BLaER1 treated with 17β-estradiol and CSF1 and Interleukin-3, amounts not matched to agents 10 nM and 100 nM (cell line): ENCODE data around the gene RTN4.

Source experiments
- H3K27ac ChIP-seq, 11 experiments: shearing (Covaris generic); formaldehyde crosslinking; 2 replicates each; pipeline ENCODE4 v1.8.1; 2022
- H3K27me3 ChIP-seq, 11 experiments: shearing (Covaris generic); formaldehyde crosslinking; 2 replicates each; pipeline ENCODE4 v1.8.1; 2022
- H3K36me3 ChIP-seq, 11 experiments: shearing (Covaris generic); formaldehyde crosslinking; 2 replicates each; pipeline ENCODE4 v1.8.1; 2022
- H3K4me1 ChIP-seq, 10 experiments: shearing (Covaris generic); formaldehyde crosslinking; 2 replicates each; pipeline ENCODE4 v1.8.1; 2022
- H3K4me2 ChIP-seq, 11 experiments: shearing (Covaris generic); formaldehyde crosslinking; 2 replicates each; pipeline ENCODE4 v1.8.1; 2022
- H3K4me3 ChIP-seq, 10 experiments: shearing (Covaris generic); formaldehyde crosslinking; 2 replicates each; pipeline ENCODE4 v1.8.1; 2022
- H3K9ac ChIP-seq, 11 experiments: shearing (Covaris generic); formaldehyde crosslinking; 2 replicates each; pipeline ENCODE4 v1.8.1; 2022
- H3K9me3 ChIP-seq, 11 experiments: shearing (Covaris generic); formaldehyde crosslinking; replicated peaks in 1 of 11; 2 replicates each; pipeline ENCODE4 v1.8.1; 2022
- H4K20me1 ChIP-seq, 11 experiments: shearing (Covaris generic); formaldehyde crosslinking; 2 replicates each; pipeline ENCODE4 v1.8.1; 2022
- Cebpa-rat ChIP-seq, 11 experiments: shearing (Covaris generic); IDR thresholded peaks; 2 replicates each; pipeline ENCODE4 v1.8.1; 2022

Gene RTN4

DNA sequence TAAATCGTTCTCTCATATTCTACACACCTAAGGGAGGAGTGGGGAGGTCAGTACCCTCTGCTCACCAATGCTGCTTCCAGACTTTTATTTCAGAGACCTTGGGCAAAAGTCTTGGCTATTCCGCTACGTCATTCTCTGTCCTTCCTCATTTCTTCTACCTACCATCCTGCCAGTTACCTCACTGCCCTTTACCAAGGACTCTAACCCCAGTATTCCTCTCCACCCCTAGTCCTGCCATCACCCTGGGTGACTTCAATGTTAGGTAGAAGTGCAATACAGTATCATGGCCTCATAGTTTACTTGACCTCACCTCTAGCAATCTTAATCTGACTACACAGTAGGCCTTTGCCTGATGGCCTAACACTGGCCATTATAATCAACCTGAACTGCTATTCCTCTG, 27.8 kb downstream of the RTN4 start:
- H3K9ac ChIP-seq: peak overlapping the region in 7 of 11 experiments; percentile 3 to 78 (median 39); a peak in 9 of 22 replicates
- H4K20me1 ChIP-seq: peaks cover 12 to 100% (median 49%) of the 10 kb centered on the region in 11 experiments; a peak in 19 of 22 replicates
- H3K27ac ChIP-seq: peak overlapping the region; percentile 10 to 96 (median 90); a peak in 21 of 22 replicates
- peaks cover 55 to 98% (median 95%) of the 10 kb centered on the region in 10 experiments for H3K4me1 ChIP-seq
- no peaks in the 10 kb centered on the region for H3K27me3 ChIP-seq
- H3K4me2 ChIP-seq: peak overlapping the region in 9 of 11 experiments; percentile 22 to 92 (median 78); a peak in 18 of 22 replicates
- peaks cover 0 to 88% (median 64%) of the 10 kb centered on the region in 11 experiments; a peak in 19 of 22 replicates for H3K36me3 ChIP-seq
- H3K4me3 ChIP-seq: no peak overlapping the region
- TF ChIP-seq Cebpa-rat (IDR thresholded peaks at IDR 0.05): no peak
- H3K9me3 ChIP-seq: peaks cover 0 to 31% (median 7%) of the 10 kb centered on the region in 11 experiments; a peak in 9 of 22 replicates

DNA sequence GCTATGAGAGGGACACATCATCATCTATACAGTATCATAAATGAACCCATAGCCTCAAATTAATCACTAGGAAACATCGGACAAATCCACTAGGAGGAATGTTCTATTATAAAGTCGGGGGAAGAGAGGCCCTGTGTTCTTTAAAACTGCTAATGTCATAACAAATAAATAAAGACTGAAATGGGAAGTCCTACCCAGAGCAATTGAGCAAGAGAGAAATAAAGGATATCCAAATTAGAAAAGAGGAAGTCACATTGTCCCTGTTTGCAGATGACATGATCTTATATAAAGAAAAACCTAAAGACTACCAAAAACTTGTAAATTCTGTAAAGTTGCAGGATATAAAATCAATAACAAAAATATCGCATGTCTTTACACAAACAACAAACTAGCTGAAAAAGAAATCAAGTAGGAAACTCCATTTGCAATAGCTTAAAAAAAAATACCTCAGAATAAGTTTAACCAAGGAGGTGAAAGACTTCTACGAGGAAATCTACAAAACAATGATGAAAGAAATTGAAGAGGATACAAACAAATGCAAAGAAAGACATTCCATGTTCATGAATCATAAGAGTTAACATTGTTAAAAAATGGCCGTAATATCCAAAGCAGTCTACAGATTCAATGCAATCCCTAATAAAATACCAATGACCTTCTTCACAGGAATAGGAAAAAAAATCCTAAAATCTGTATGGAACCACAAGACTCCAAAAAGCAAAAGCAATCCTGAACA, 30.6 kb downstream of the RTN4 start:
- Histone ChIP-seq H3K4me1 (peaks cover 28 to 98% (median 74%) of the 10 kb centered on the region in 10 experiments), H3K4me3 (peak overlapping the region in 8 of 10 experiments; percentile 5 to 51 (median 41); a peak in 14 of 20 replicates), H3K27ac (peak overlapping the region; percentile 74 to 96 (median 90)), H4K20me1 (peaks cover 1 to 100% (median 24%) of the 10 kb centered on the region in 11 experiments), H3K4me2 (peak overlapping the region; percentile 55 to 92 (median 78)), H3K9me3 (peaks cover 0 to 43% (median 23%) of the 10 kb centered on the region in 11 experiments; a peak in 15 of 22 replicates), H3K9ac (peak overlapping the region; percentile 33 to 82 (median 76)), H3K36me3 (peaks cover 0 to 83% (median 70%) of the 10 kb centered on the region in 11 experiments; a peak in 19 of 22 replicates), H3K27me3 (no peaks in the 10 kb centered on the region)
- TF ChIP-seq Cebpa-rat (IDR thresholded peaks at IDR 0.05): peak in 5 of 11 experiments; percentile 27 to 94 (median 58); a peak in 7 of 22 replicates

DNA sequence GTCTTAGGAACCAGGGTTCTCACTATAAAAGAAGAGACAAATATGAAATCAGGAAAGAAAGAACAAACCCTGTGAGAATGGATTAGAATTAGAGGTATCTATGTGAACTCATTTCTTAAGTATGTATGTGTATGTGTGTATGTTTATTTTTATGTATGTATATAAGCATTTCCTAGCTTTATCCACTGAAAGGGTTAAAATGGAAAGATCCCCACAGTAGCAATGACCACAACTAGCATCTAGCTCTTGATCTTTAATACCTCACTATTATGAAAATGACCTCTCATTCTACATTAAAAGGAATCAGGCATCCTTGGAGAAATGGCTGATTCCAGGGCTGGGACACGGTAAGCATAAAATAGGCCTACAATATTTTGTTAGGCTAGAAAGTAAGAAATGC, 31.6 kb downstream of the RTN4 start:
- Histone ChIP-seq H3K9me3 (peaks cover 0 to 43% (median 23%) of the 10 kb centered on the region in 11 experiments; a peak in 15 of 22 replicates), H3K36me3 (peaks cover 0 to 74% (median 60%) of the 10 kb centered on the region in 11 experiments; a peak in 19 of 22 replicates), H3K4me3 (peak overlapping the region in 7 of 10 experiments; percentile 33 to 45 (median 41); a peak in 11 of 20 replicates), H3K27me3 (no peaks in the 10 kb centered on the region), H3K27ac (peak overlapping the region; percentile 74 to 96 (median 90)), H3K4me2 (peak overlapping the region; percentile 55 to 92 (median 78); a peak in 20 of 22 replicates), H3K9ac (peak overlapping the region; percentile 33 to 82 (median 76); a peak in 20 of 22 replicates), H3K4me1 (peaks cover 34 to 98% (median 73%) of the 10 kb centered on the region in 10 experiments), H4K20me1 (peaks cover 8 to 100% (median 29%) of the 10 kb centered on the region in 11 experiments)
- TF ChIP-seq Cebpa-rat (IDR thresholded peaks at IDR 0.05): no peak

DNA sequence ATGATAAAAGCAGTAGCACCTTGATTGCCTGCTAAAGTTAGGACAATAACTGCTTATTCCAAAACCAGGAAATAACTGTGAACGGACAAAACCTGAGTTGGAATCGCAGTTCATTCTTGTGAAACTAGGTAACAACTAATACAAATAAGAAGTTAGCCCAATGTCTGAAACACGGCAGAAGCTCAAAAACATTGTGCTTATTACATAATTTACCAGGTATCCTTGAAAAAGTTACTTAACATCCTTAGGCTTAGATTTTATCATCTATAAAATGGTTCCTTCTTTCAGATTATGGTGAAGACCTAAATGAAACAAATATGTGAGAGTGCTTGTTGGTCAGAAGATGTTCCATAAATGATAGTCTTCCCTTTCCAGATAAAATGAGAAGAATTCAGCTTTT, 32.4 kb downstream of the RTN4 start:
- no peak for TF ChIP-seq Cebpa-rat (IDR thresholded peaks at IDR 0.05)
- H3K27me3 ChIP-seq: no peaks in the 10 kb centered on the region

DNA sequence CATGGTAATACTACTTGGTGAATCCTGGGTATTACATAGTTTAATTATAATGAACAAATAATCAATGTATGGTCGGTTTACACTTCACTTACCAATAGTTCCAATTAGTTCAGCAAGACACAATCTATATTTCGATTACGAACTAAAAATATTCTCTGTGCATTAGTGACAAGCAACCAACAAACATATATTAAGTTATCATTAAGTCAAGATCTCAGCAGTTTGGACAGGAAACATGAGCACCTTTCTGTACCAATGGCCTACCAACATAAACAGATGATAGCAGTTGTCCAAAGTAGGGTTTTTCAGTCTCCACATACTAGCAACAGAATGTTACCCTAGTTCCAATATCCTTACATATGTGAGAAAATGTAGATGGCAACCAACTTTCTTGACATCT, 32.8 kb downstream of the RTN4 start:
- H3K36me3 ChIP-seq: peaks cover 0 to 62% (median 54%) of the 10 kb centered on the region in 11 experiments; a peak in 19 of 22 replicates
- no peak overlapping the region for H3K4me3 ChIP-seq
- H3K27me3 ChIP-seq: no peaks in the 10 kb centered on the region
- H4K20me1 ChIP-seq: peaks cover 17 to 100% (median 31%) of the 10 kb centered on the region in 11 experiments
- peaks cover 0 to 43% (median 23%) of the 10 kb centered on the region in 11 experiments; a peak in 15 of 22 replicates for H3K9me3 ChIP-seq
- H3K27ac ChIP-seq: peak overlapping the region in 10 of 11 experiments; percentile 74 to 96 (median 90); a peak in 18 of 22 replicates
- H3K4me2 ChIP-seq: peak overlapping the region in 7 of 11 experiments; percentile 49 to 92 (median 81); a peak in 14 of 22 replicates
- H3K4me1 ChIP-seq: peaks cover 43 to 98% (median 73%) of the 10 kb centered on the region in 10 experiments
- no peak for TF ChIP-seq Cebpa-rat (IDR thresholded peaks at IDR 0.05)
- H3K9ac ChIP-seq: peak overlapping the region in 2 of 11 experiments; percentile 63 to 76; a peak in 2 of 22 replicates

More for the DNA sequence above, 32.4 kb downstream of the RTN4 start:
- H3K27ac ChIP-seq: peak overlapping the region; percentile 7 to 96 (median 90); a peak in 20 of 22 replicates
- H3K36me3 ChIP-seq: peaks cover 0 to 67% (median 57%) of the 10 kb centered on the region in 11 experiments; a peak in 19 of 22 replicates
- peak overlapping the region in 2 of 10 experiments; percentile 41 to 45; a peak in 2 of 20 replicates for H3K4me3 ChIP-seq
- peaks cover 0 to 43% (median 23%) of the 10 kb centered on the region in 11 experiments; a peak in 15 of 22 replicates for H3K9me3 ChIP-seq
- peaks cover 13 to 100% (median 29%) of the 10 kb centered on the region in 11 experiments for H4K20me1 ChIP-seq
- peak overlapping the region in 7 of 11 experiments; percentile 49 to 92 (median 81); a peak in 15 of 22 replicates for H3K4me2 ChIP-seq
- peaks cover 41 to 98% (median 73%) of the 10 kb centered on the region in 10 experiments for H3K4me1 ChIP-seq
- peak overlapping the region in 3 of 11 experiments; percentile 63 to 78 (median 76); a peak in 5 of 22 replicates for H3K9ac ChIP-seq

DNA sequence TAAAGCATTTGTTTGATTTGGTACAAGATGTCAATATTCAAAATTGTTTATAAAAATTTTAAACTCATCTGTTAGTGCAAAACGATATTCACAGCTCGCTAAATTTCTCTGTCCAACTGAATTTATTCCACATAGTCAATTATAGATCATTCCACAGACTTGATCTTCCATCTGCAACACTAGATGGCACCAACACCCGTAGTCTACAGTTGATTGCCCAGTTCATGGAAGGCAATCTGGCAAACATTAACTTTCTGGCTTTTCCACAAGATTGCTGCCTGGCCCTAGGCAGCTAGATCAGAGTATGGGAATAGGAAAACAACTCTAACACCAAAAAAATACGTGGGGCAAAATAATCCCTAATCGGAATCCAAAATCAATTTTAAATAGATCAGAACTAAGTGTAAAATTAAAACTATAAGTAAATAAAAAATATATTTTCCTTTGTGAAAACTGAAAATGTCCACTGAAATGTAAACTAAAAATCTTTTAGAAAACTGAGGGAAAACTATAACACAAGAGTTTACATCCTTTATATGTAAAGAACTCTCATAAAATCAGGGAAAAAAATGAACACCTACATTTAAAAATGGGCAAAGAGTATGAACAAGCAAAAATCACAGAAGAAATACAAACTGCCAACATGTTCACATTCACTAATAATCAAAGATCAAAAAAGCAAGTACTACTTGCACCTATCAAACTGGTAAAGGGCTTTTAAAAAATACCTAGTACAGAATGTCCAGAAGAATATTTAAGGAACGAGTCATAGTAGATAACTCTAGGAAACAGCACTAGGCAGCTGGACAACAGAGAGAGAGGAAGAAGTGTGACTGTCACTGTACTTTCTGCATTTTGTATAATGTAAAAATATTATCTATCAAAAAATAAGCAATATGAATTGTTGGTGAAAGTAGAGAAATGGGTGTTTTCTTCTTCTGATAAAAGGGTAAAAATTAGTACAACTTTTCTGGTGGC, 35.0 kb downstream of the RTN4 start:
- Histone ChIP-seq H3K27ac (peak overlapping the region in 6 of 11 experiments; percentile 5 to 34 (median 19); a peak in 4 of 22 replicates), H3K4me1 (peaks cover 54 to 98% (median 73%) of the 10 kb centered on the region in 10 experiments), H4K20me1 (peaks cover 39 to 100% (median 48%) of the 10 kb centered on the region in 11 experiments), H3K4me2 (peak overlapping the region in 6 of 11 experiments; percentile 17 to 77 (median 59); a peak in 10 of 22 replicates), H3K4me3 (no peak overlapping the region), H3K36me3 (peaks cover 0 to 41% (median 34%) of the 10 kb centered on the region in 11 experiments; a peak in 17 of 22 replicates), H3K9me3 (peaks cover 0 to 31% (median 15%) of the 10 kb centered on the region in 11 experiments; a peak in 15 of 22 replicates), H3K27me3 (no peaks in the 10 kb centered on the region), H3K9ac (peak overlapping the region in 2 of 11 experiments; percentile 28 to 50; a peak in 2 of 22 replicates)
- TF ChIP-seq Cebpa-rat (IDR thresholded peaks at IDR 0.05): no peak

DNA sequence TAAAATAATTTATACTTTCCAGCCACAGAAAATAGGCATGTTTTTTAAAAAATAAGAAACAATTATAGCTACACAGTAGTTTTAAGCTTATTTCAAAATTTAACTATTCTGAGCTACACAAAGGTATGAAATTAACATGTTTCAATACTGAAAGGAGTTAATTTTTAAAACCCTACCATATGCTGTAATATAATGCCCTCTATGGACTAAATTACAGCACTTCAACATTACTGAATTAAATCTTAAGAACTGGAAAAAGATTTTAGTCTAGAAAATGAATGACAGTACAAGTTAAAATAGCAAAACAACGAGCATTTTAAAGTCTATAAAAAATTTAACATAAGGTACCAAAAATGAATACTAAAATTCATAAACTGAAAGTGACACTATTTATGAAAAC, 36.3 kb downstream of the RTN4 start:
- Histone ChIP-seq H3K27ac (0 out of 22 replicates have a peak overlapping the region, but pooled peaks of 1 of the 11 experiments have one; percentile 5), H3K9ac (peak overlapping the region in 3 of 11 experiments; percentile 22 to 65 (median 27); a peak in 4 of 22 replicates), H3K9me3 (peaks cover 0 to 26% (median 15%) of the 10 kb centered on the region in 11 experiments; a peak in 15 of 22 replicates), H3K27me3 (no peaks in the 10 kb centered on the region), H3K36me3 (peaks cover 0 to 37% (median 32%) of the 10 kb centered on the region in 11 experiments; a peak in 17 of 22 replicates), H3K4me3 (no peak overlapping the region), H4K20me1 (peaks cover 50 to 100% (median 61%) of the 10 kb centered on the region in 11 experiments), H3K4me1 (peaks cover 52 to 98% (median 74%) of the 10 kb centered on the region in 10 experiments), H3K4me2 (peak overlapping the region in 8 of 11 experiments; percentile 17 to 89 (median 50); a peak in 13 of 22 replicates)
- TF ChIP-seq Cebpa-rat (IDR thresholded peaks at IDR 0.05): no peak
